Measurements from ENCODE around the gene MZB1. TPM values are rescaled to one million over a fixed set of nuclear protein-coding genes. Genes with fewer than 3 reads are reported as not detected.
A peak's percentile ranks its signal among the peaks of the same experiment; 100 is the strongest.

The MZB1 gene
- total RNA-seq: 1 to 10 TPM in 2 of 4 donors, not detected in 2; 1.3 to 5.6 TPM

- no peak for DNase-seq
- TF ChIP-seq POLR2A (IDR thresholded peaks at IDR 0.05) (no peak), CTCF (IDR thresholded peaks at IDR 0.05) (no peak)
- no peak within 1 kb of the TSS for H3K27ac ChIP-seq
These were observed at the start of gene MZB1 for GRCh38 chr5:139389701-139390638. Gene MZB1, minus strand, starts transcription at chr5:139389913. Its CDS starts 57 bp downstream, at chr5:139389856.

GRCh38 chr5:139439013-139439903, 49.5 kb upstream of the MZB1 start, which contains the start of gene DNAJC18:
Gene DNAJC18, minus strand, starts transcription at chr5:139439525. Its CDS starts 80 bp downstream, at chr5:139439445.
- H3K36me3 ChIP-seq: no peaks in the 10 kb centered on the region
- no peaks in the 10 kb centered on the region for H3K9me3 ChIP-seq
- H3K27me3 ChIP-seq: no peaks in the 10 kb centered on the region
- H3K4me1 ChIP-seq: no peaks in the 10 kb centered on the region
- intact Hi-C loops (cut with DNase I; ENCODE audit: low total_unique reads): no loop called here
- peak; percentile 94 to 95 for DNase-seq
- TF ChIP-seq POLR2A (IDR thresholded peaks at IDR 0.05) (peak in 1 of 2 donors; percentile 38), CTCF (IDR thresholded peaks at IDR 0.05) (peak in 2 of 4 experiments; percentile 17 to 34)
- H3K4me3 ChIP-seq: peak within 1 kb of the TSS; percentile 87 to 92
- peak within 1 kb of the TSS; percentile 94 to 98 for H3K27ac ChIP-seq

More at GRCh38 chr5:139389701-139390638, at the start of gene MZB1:
- no peak within 1 kb of the TSS for H3K4me3 ChIP-seq
- peaks cover 0 to 7% of the 10 kb centered on the region in 2 donors for H3K4me1 ChIP-seq
- H3K36me3 ChIP-seq: no peaks in the 10 kb centered on the region
- H3K9me3 ChIP-seq: no peaks in the 10 kb centered on the region
- intact Hi-C loops (cut with DNase I; ENCODE audit: low total_unique reads): no loop called here
- H3K27me3 ChIP-seq: peaks cover 9% of the 10 kb centered on the region in 2 donors

GRCh38 chr5:139438707-139439012, 48.9 kb upstream of the MZB1 start:
- no peaks in the 10 kb centered on the region for H3K4me1 ChIP-seq
- DNase-seq: no peak
- no peaks in the 10 kb centered on the region for H3K27me3 ChIP-seq
- no peaks in the 10 kb centered on the region for H3K36me3 ChIP-seq
- peak overlapping the region; percentile 87 to 92 for H3K4me3 ChIP-seq
- intact Hi-C loops (cut with DNase I; ENCODE audit: low total_unique reads): no loop called here
- H3K27ac ChIP-seq: peak overlapping the region; percentile 94 to 98
- no peaks in the 10 kb centered on the region for H3K9me3 ChIP-seq
- TF ChIP-seq CTCF (IDR thresholded peaks at IDR 0.05) (no peak), POLR2A (IDR thresholded peaks at IDR 0.05) (no peak)

GRCh38 chr5:139435676-139436075, 46.0 kb upstream of the MZB1 start:
- TF ChIP-seq CTCF (IDR thresholded peaks at IDR 0.05): no peak
- no peak for TF ChIP-seq POLR2A (IDR thresholded peaks at IDR 0.05)
- no peak overlapping the region for H3K4me3 ChIP-seq
- DNase-seq: no peak
- no peaks in the 10 kb centered on the region for H3K9me3 ChIP-seq
- no peaks in the 10 kb centered on the region for H3K27me3 ChIP-seq
- H3K36me3 ChIP-seq: no peaks in the 10 kb centered on the region
- no peaks in the 10 kb centered on the region for H3K4me1 ChIP-seq
- no peak overlapping the region for H3K27ac ChIP-seq
- intact Hi-C loops (cut with DNase I; ENCODE audit: low total_unique reads): no loop called here
